CD4-positive, alpha-beta T cell (primary cell): ENCODE results near the gene SMTNL1. TPM values are rescaled to one million over a fixed set of nuclear protein-coding genes. Genes with fewer than 3 reads are reported as not detected.

Source experiments
- ATAC-seq: fragments of 200-7000 bp; cut with Tn5 transposase; one replicate; pipeline ENCODE4 v1.10.0; 2022; ENCODE audit warnings: mild to moderate bottlenecking; ENCODE audit not compliant: poor library complexity
- CTCF ChIA-PET: fragments of 350-600 bp; sonication (Branson Sonifier 250); formaldehyde crosslinking; loops from one replicate; lab custom pipeline; 2021; ENCODE audit warnings: antibody characterized with exemption, inconsistent platforms; lab: Charles Lee
- POLR2A ChIA-PET: fragments of 350-600 bp; sonication (Branson Sonifier 250); formaldehyde crosslinking; loops from one replicate; lab custom pipeline; 2021; ENCODE audit warnings: antibody characterized with exemption, inconsistent platforms; lab: Charles Lee
- DNase-seq, 14 experiments: peaks; one replicate each; pipeline ENCODE4 v3.0.0-alpha.2; 2013 to 2020; ENCODE audit warnings: mixed read lengths in 2 of 14
- H3K27ac ChIP-seq, 2 donors: one replicate each; pipeline versions ENCODE4 v1.5.1 to v1.7.0; 2013; ENCODE audit warnings: low read length in 2 of 2, low read depth in 1 of 2, mild to moderate bottlenecking in 1 of 2
- H3K27me3 ChIP-seq, 2 experiments: 1 replicate in 1 of 2; 2 replicates in 1 of 2; pipeline versions ENCODE4 v1.6.1 to v1.7.0; 2013; ENCODE audit warnings: low read length in 2 of 2, control low read depth in 1 of 2, mild to moderate bottlenecking in 1 of 2, moderate library complexity in 1 of 2; ENCODE audit not compliant: insufficient read depth in 2 of 2, control insufficient read depth in 1 of 2
- H3K36me3 ChIP-seq: one replicate; pipeline ENCODE4 v1.6.1; 2013; ENCODE audit warnings: low read length, control low read depth; ENCODE audit not compliant: insufficient read depth
- H3K4me1 ChIP-seq: one replicate; pipeline ENCODE4 v1.6.1; 2013; ENCODE audit warnings: low read length, control low read depth; ENCODE audit not compliant: insufficient read depth
- H3K4me3 ChIP-seq: one replicate; pipeline ENCODE4 v1.5.1; 2013; ENCODE audit warnings: mild to moderate bottlenecking, low read length, moderate library complexity
- H3K9me3 ChIP-seq, 2 experiments: 1 replicate in 1 of 2; 2 replicates in 1 of 2; pipeline versions ENCODE4 v1.6.1 to v1.7.0; 2013; ENCODE audit warnings: low read length in 2 of 2, mild to moderate bottlenecking in 2 of 2, control low read depth in 1 of 2, moderate library complexity in 1 of 2; ENCODE audit not compliant: control insufficient read depth in 1 of 2, insufficient read depth in 1 of 2
- H3K27ac Mint-ChIP-seq: one replicate; pipeline ENCODE4 v1.8.0; 2020; ENCODE audit warnings: mixed read lengths
- H3K27me3 Mint-ChIP-seq: one replicate; pipeline ENCODE4 v1.8.0; 2021; ENCODE audit warnings: mixed read lengths
- H3K36me3 Mint-ChIP-seq: one replicate; pipeline ENCODE4 v1.8.0; 2021; ENCODE audit warnings: low read depth, mixed read lengths
- H3K4me1 Mint-ChIP-seq: one replicate; pipeline ENCODE4 v1.8.0; 2021; ENCODE audit warnings: low read depth, mixed read lengths
- H3K4me3 Mint-ChIP-seq: one replicate; pipeline ENCODE4 v1.8.0; 2020; ENCODE audit warnings: mild to moderate bottlenecking, mixed read lengths
- H3K9me3 Mint-ChIP-seq: one replicate; pipeline ENCODE4 v1.8.0; 2020; ENCODE audit warnings: mixed read lengths
- intact Hi-C, 2 experiments: fragments of 100-400 bp; cut with DNase I in 1 of 2; cut with micrococcal nuclease in 1 of 2; formaldehyde crosslinking; loops; one replicate each; pipeline versions ENCODE4 v1.15.1 to v1.9.0; 2023 to 2025; cut with DNase I, micrococcal nuclease
- total RNA-seq, 174 experiments: library from RNA in 2 of 174; stranded (reverse) in 2 of 174; gene quantifications; one replicate each; pipeline ENCODE4 v1.2.3 and lab custom pipeline; 2021 to 2026
- TF ChIP-seq, protein P1 (sequence below): fragments of 200-600 bp; IDR thresholded peaks from one replicate; pipeline ENCODE4 v1.8.0; 2022; ENCODE audit warnings: antibody characterized with exemption, mild to moderate bottlenecking

Gene SMTNL1
- total RNA-seq, 2 experiments from 2014 or later = not detected

DNA sequence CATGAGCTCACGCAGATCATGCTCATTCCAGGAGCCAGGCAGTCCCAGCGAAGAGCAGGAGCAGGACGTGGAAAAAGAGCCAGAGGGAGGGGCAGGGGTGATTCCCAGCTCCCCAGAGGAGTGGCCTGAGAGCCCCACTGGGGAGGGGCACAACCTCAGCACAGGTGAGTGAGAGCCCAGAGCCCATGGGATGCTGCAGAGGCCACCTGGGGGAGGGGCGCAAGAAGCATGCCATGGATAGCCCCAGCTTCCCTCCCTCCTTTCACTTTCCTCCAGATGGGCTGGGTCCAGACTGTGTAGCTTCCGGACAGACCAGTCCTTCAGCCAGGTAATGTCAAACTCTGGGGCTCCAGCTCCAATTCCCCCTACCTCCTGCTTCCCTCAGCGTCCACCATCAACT lies 6.2 kb downstream of the SMTNL1 start:
- Mint-ChIP-seq H3K36me3 (peaks cover 18% of the 10 kb centered on the region), H3K9me3 (no peaks in the 10 kb centered on the region), H3K4me3 (no peak overlapping the region), H3K4me1 (no peaks in the 10 kb centered on the region), H3K27ac (no peak overlapping the region), H3K27me3 (no peaks in the 10 kb centered on the region)
- ChIA-PET POLR2A (no interaction called here), CTCF (interaction anchor here (1.5 kb wide), 1 partner anchor 24 kb away, joined by 3 read pairs; the partner anchor contains the start of gene UBE2L6)
- no peak overlapping the region for H3K4me3 ChIP-seq
- no peaks in the 10 kb centered on the region for H3K4me1 ChIP-seq
- H3K9me3 ChIP-seq = no peaks in the 10 kb centered on the region
- H3K27me3 ChIP-seq = no peaks in the 10 kb centered on the region
- TF ChIP-seq, protein P1, sequence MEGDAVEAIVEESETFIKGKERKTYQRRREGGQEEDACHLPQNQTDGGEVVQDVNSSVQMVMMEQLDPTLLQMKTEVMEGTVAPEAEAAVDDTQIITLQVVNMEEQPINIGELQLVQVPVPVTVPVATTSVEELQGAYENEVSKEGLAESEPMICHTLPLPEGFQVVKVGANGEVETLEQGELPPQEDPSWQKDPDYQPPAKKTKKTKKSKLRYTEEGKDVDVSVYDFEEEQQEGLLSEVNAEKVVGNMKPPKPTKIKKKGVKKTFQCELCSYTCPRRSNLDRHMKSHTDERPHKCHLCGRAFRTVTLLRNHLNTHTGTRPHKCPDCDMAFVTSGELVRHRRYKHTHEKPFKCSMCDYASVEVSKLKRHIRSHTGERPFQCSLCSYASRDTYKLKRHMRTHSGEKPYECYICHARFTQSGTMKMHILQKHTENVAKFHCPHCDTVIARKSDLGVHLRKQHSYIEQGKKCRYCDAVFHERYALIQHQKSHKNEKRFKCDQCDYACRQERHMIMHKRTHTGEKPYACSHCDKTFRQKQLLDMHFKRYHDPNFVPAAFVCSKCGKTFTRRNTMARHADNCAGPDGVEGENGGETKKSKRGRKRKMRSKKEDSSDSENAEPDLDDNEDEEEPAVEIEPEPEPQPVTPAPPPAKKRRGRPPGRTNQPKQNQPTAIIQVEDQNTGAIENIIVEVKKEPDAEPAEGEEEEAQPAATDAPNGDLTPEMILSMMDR = no peak
- intact Hi-C loops = no loop called here
- peaks cover 13% of the 10 kb centered on the region for H3K36me3 ChIP-seq
- no peak overlapping the region for H3K27ac ChIP-seq
- no peak for DNase-seq
- ATAC-seq = no peak

- TF ChIP-seq, protein P1 = no peak
- DNase-seq = no peak
- Mint-ChIP-seq H3K4me3 (no peak overlapping the region), H3K27ac (no peak overlapping the region), H3K27me3 (no peaks in the 10 kb centered on the region), H3K4me1 (no peaks in the 10 kb centered on the region), H3K9me3 (no peaks in the 10 kb centered on the region), H3K36me3 (peaks cover 27% of the 10 kb centered on the region)
- ChIA-PET CTCF (interaction anchor here (1.5 kb wide), 1 partner anchor 23 kb away, joined by 3 read pairs; the partner anchor contains the start of gene UBE2L6), POLR2A (no interaction called here)
- H3K4me1 ChIP-seq = no peaks in the 10 kb centered on the region
- no peak for ATAC-seq
- intact Hi-C loops = no loop called here
- no peak overlapping the region for H3K4me3 ChIP-seq
- H3K27ac ChIP-seq = no peak overlapping the region
- no peaks in the 10 kb centered on the region for H3K9me3 ChIP-seq
- peaks cover 17% of the 10 kb centered on the region for H3K36me3 ChIP-seq
- H3K27me3 ChIP-seq = no peaks in the 10 kb centered on the region
Measured at GRCh38 chr11:57544566-57544965, 7.2 kb downstream of the SMTNL1 start.

GRCh38 chr11:57545883-57546282 lies 8.5 kb downstream of the SMTNL1 start:
- TF ChIP-seq, protein P1 = no peak
- ATAC-seq (no peak), DNase-seq (no peak)
- no peak overlapping the region for H3K27ac ChIP-seq
- no peak overlapping the region for H3K27ac Mint-ChIP-seq
- POLR2A ChIA-PET = no interaction called here
- CTCF ChIA-PET = no interaction called here
- intact Hi-C loops = no loop called here
- peaks cover 36% of the 10 kb centered on the region for H3K36me3 Mint-ChIP-seq
- H3K4me3 ChIP-seq = no peak overlapping the region
- no peaks in the 10 kb centered on the region for H3K9me3 ChIP-seq
- H3K36me3 ChIP-seq = peaks cover 30% of the 10 kb centered on the region
- H3K9me3 Mint-ChIP-seq = no peaks in the 10 kb centered on the region
- H3K4me1 ChIP-seq = no peaks in the 10 kb centered on the region
- no peak overlapping the region for H3K4me3 Mint-ChIP-seq
- H3K27me3 ChIP-seq = no peaks in the 10 kb centered on the region
- no peaks in the 10 kb centered on the region for H3K4me1 Mint-ChIP-seq
- H3K27me3 Mint-ChIP-seq = no peaks in the 10 kb centered on the region
